H1 (cell line): ENCODE data around the gene RNF125.

Experiments used
- CTCF ChIP-seq, 3 experiments: IDR thresholded peaks; 1 replicate in 2 of 3; 2 replicates in 1 of 3; pipeline versions ENCODE4 v1.5.1 to v1.6.1; 2011; ENCODE audit warnings: low read length in 3 of 3, mild to moderate bottlenecking in 3 of 3, inconsistent platforms in 2 of 3, low read depth in 1 of 3, moderate library complexity in 1 of 3; ENCODE audit not compliant: insufficient read depth in 1 of 3; ENCODE audit errors: control extremely low read depth in 1 of 3
- EP300 ChIP-seq, 2 experiments: IDR thresholded peaks; 1 replicate in 1 of 2; 2 replicates in 1 of 2; pipeline ENCODE4 v1.6.1; 2011 to 2012; ENCODE audit warnings: low read depth in 2 of 2, low read length in 2 of 2, mild to moderate bottlenecking in 2 of 2, borderline replicate concordance in 1 of 2, inconsistent platforms in 1 of 2, moderate library complexity in 1 of 2
- POLR2A ChIP-seq, 2 experiments: IDR thresholded peaks; 1 replicate in 1 of 2; 2 replicates in 1 of 2; pipeline ENCODE4 v1.6.1; 2011; ENCODE audit warnings: low read depth in 2 of 2, low read length in 2 of 2, mild to moderate bottlenecking in 2 of 2; ENCODE audit errors: control extremely low read depth in 1 of 2
- POLR2AphosphoS5 ChIP-seq: IDR thresholded peaks from 2 replicates; pipeline ENCODE4 v1.6.1; 2011; ENCODE audit warnings: low read depth, low read length

GRCh38 chr18:32048507-32049091 is 30.0 kb downstream of the RNF125 start:
- TF ChIP-seq POLR2AphosphoS5: no peak
- no peak for TF ChIP-seq EP300 (IDR thresholded peaks at IDR 0.05; ENCODE audit: borderline replicate concordance in 1 of 2, low read depth in 2 of 2, low read length in 2 of 2)
- no peak for TF ChIP-seq POLR2A (IDR thresholded peaks at IDR 0.05; ENCODE audit: control extremely low read depth in 1 of 2, low read depth in 2 of 2, low read length in 2 of 2)
- no peak for TF ChIP-seq CTCF (IDR thresholded peaks at IDR 0.05; ENCODE audit: control extremely low read depth in 1 of 3, insufficient read depth in 1 of 3, low read depth in 1 of 3, low read length in 3 of 3)
